ENCODE data around the gene SPTBN5. TPM values are rescaled to one million over a fixed set of nuclear protein-coding genes. Genes with fewer than 3 reads are reported as not detected.

SPTBN5 gene
- total RNA-seq, 1 experiment from 2014 or later: 0.96 TPM

GRCh38 chr15:41891946-41892345 lies 1.9 kb downstream of the SPTBN5 start:
- H4K20me1 ChIP-seq (ENCODE audit: insufficient read depth): no peaks in the 10 kb centered on the region
- no peak overlapping the region for H3K9ac ChIP-seq (ENCODE audit: low read length)
- H3K36me3 ChIP-seq (ENCODE audit: control insufficient read depth in 1 of 2, insufficient read depth in 2 of 2, low read length in 2 of 2): no peaks in the 10 kb centered on the region
- no peak overlapping the region for H2AFZ ChIP-seq (ENCODE audit: low read depth, low read length, poor library complexity, severe bottlenecking)
- ATAC-seq (no peak), DNase-seq (ENCODE audit: low read depth, low spot score) (no peak)
- no peaks in the 10 kb centered on the region for H3K79me2 ChIP-seq (ENCODE audit: insufficient read depth, low read length)
- ChIA-PET RAD21 (ENCODE audit: low non-redundant PET in 1 of 2, low total read pairs in 2 of 2, uncharacterized antibody in 2 of 2, unreplicated experiment in 2 of 2) (no interaction called here), CTCF (interaction anchor here (2.0 kb wide), 1 partner anchor 13 kb away, joined by 6 read pairs; no protein-coding TSS in a partner anchor), POLR2A (no interaction called here)
- TF ChIP-seq ELF1 (IDR thresholded peaks at IDR 0.05; ENCODE audit: borderline replicate concordance, low read depth) (no peak), CTCF (IDR thresholded peaks at IDR 0.05 in 2 of 3, conservative IDR thresholded peaks at IDR 0.05 in 1 of 3; ENCODE audit: borderline replicate concordance in 1 of 3, insufficient read depth in 1 of 3, low read depth in 2 of 3, low read length in 2 of 3) (no peak), EGR1 (IDR thresholded peaks at IDR 0.05; ENCODE audit: low read depth) (no peak), CBX3 (IDR thresholded peaks at IDR 0.05; ENCODE audit: low read depth) (no peak), JUND (IDR thresholded peaks at IDR 0.05) (no peak), RAD21 (IDR thresholded peaks at IDR 0.05; ENCODE audit: low read depth) (no peak), SRF (IDR thresholded peaks at IDR 0.05; ENCODE audit: low read depth) (no peak), CEBPB (IDR thresholded peaks at IDR 0.05; ENCODE audit: low read depth) (no peak), SP1 (IDR thresholded peaks at IDR 0.05; ENCODE audit: low read depth) (no peak), ZFX (IDR thresholded peaks at IDR 0.05) (no peak), YY1 (IDR thresholded peaks at IDR 0.05; ENCODE audit: extremely low read depth, insufficient replicate concordance, low read depth, low read length) (no peak), EZH2phosphoT487 (IDR thresholded peaks at IDR 0.05; ENCODE audit: borderline replicate concordance) (no peak), TCF7L2 (IDR thresholded peaks at IDR 0.05; ENCODE audit: borderline replicate concordance, extremely low read depth, insufficient read depth, insufficient read length) (no peak)
- H3K27ac ChIP-seq (ENCODE audit: low read depth, low read length): no peak overlapping the region
- peaks cover 27 to 30% of the 10 kb centered on the region in 2 experiments for H3K4me1 ChIP-seq (ENCODE audit: control insufficient read depth in 1 of 2, insufficient read depth in 2 of 2, low read length in 2 of 2)
- H3K4me2 ChIP-seq (ENCODE audit: low read length): no peak overlapping the region
- H3K9me2 ChIP-seq (ENCODE audit: insufficient read depth): no peaks in the 10 kb centered on the region
- H3K9me3 ChIP-seq (ENCODE audit: control insufficient read depth in 1 of 2, insufficient read depth in 1 of 2, low read depth in 1 of 2, low read length in 2 of 2): no peaks in the 10 kb centered on the region
- intact Hi-C loops (cut with micrococcal nuclease): no loop called here
- no peaks in the 10 kb centered on the region for H3K27me3 ChIP-seq (ENCODE audit: insufficient read depth, low read length)
- H3K4me3 ChIP-seq (replicated peaks in 1 of 2; ENCODE audit: low read depth in 1 of 2, low read length in 2 of 2): no peak overlapping the region
- no TSS peak for BruUV-seq (replicated peaks)

Data from HCT116 (cell line).